Neural cell (in vitro differentiated cells): ENCODE data around the gene INMT.

Experiments
- EP300 ChIP-seq: fragments of 450-650 bp; conservative IDR thresholded peaks from 2 replicates; pipeline ENCODE4 v1.6.1; 2014; ENCODE audit warnings: antibody characterized with exemption, mild to moderate bottlenecking, moderate library complexity; ENCODE audit not compliant: poor library complexity, severe bottlenecking
- EZH2 ChIP-seq: fragments of 200-600, 300-800 bp; shearing (Covaris generic), sonication (generic); IDR thresholded peaks from 2 replicates; pipeline ENCODE4 v1.6.1; 2014; ENCODE audit warnings: antibody characterized with exemption, low read length, borderline replicate concordance, mild to moderate bottlenecking; ENCODE audit not compliant: insufficient read depth, poor library complexity, severe bottlenecking
- POLR2AphosphoS5 ChIP-seq: IDR thresholded peaks from 2 replicates; pipeline ENCODE4 v1.6.1; 2012
- SMC3 ChIP-seq: fragments of 450-650 bp; conservative IDR thresholded peaks from 2 replicates; pipeline ENCODE4 v1.6.1; 2014; ENCODE audit warnings: antibody characterized with exemption, mild to moderate bottlenecking, moderate library complexity; ENCODE audit not compliant: poor library complexity
- TAF1 ChIP-seq: IDR thresholded peaks from 2 replicates; pipeline ENCODE4 v1.6.1; 2012; ENCODE audit warnings: low read depth
- TF ChIP-seq, protein P1 (sequence below): fragments of 450-650 bp; IDR thresholded peaks from 2 replicates; pipeline ENCODE4 v1.5.1; 2014; ENCODE audit warnings: antibody characterized with exemption, mild to moderate bottlenecking, moderate library complexity; ENCODE audit not compliant: poor library complexity, severe bottlenecking
- TF ChIP-seq, protein P2 (sequence below): IDR thresholded peaks from 2 replicates; pipeline ENCODE4 v1.6.1; 2012; ENCODE audit warnings: borderline replicate concordance

DNA sequence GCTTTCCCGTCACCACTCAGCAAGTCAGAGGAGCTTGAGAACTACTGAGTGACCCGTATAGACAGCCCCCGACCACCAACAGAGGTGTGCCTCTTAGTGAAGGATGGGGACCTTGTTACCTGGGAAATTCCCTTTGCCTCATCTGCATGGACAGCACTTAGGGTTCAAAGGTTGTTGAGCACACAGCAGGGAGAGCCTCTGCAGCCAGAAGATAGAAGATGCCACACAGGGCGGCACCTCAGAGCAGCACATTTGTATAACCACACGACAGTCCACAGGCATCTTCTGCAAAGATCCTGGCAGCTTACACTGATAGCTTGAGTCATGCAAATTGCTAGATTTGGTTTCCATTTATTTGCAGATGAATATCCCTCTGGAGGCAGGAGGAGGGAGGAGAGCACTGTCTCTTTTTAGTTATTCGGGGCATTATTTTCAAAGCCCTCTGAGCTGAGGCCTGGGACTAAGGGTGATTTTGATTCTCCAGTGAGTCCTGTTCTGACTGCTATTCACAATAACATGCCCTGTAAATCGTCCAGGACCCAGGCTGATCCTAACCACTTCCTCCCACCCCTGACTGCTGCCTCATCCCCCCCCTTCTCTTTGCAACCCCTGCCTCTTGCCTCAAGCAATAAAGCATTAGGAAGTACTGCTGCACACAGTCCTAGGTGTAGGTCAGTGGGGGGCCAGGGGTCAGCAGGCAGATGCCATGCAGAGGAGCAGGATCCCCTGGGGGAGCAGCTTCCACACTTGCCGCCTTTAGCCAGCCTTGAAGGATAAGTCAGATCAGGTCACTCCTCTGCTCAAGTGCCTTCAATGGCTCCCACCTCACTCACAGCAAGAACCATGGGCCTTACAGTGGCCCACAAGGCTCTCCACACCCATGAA is 24.6 kb upstream of the INMT start:
- TF ChIP-seq, protein P1, sequence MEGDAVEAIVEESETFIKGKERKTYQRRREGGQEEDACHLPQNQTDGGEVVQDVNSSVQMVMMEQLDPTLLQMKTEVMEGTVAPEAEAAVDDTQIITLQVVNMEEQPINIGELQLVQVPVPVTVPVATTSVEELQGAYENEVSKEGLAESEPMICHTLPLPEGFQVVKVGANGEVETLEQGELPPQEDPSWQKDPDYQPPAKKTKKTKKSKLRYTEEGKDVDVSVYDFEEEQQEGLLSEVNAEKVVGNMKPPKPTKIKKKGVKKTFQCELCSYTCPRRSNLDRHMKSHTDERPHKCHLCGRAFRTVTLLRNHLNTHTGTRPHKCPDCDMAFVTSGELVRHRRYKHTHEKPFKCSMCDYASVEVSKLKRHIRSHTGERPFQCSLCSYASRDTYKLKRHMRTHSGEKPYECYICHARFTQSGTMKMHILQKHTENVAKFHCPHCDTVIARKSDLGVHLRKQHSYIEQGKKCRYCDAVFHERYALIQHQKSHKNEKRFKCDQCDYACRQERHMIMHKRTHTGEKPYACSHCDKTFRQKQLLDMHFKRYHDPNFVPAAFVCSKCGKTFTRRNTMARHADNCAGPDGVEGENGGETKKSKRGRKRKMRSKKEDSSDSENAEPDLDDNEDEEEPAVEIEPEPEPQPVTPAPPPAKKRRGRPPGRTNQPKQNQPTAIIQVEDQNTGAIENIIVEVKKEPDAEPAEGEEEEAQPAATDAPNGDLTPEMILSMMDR, result no peak
- TF ChIP-seq POLR2AphosphoS5, result no peak
- no peak for TF ChIP-seq EZH2
- no peak for TF ChIP-seq EP300
- TF ChIP-seq, protein P2, sequence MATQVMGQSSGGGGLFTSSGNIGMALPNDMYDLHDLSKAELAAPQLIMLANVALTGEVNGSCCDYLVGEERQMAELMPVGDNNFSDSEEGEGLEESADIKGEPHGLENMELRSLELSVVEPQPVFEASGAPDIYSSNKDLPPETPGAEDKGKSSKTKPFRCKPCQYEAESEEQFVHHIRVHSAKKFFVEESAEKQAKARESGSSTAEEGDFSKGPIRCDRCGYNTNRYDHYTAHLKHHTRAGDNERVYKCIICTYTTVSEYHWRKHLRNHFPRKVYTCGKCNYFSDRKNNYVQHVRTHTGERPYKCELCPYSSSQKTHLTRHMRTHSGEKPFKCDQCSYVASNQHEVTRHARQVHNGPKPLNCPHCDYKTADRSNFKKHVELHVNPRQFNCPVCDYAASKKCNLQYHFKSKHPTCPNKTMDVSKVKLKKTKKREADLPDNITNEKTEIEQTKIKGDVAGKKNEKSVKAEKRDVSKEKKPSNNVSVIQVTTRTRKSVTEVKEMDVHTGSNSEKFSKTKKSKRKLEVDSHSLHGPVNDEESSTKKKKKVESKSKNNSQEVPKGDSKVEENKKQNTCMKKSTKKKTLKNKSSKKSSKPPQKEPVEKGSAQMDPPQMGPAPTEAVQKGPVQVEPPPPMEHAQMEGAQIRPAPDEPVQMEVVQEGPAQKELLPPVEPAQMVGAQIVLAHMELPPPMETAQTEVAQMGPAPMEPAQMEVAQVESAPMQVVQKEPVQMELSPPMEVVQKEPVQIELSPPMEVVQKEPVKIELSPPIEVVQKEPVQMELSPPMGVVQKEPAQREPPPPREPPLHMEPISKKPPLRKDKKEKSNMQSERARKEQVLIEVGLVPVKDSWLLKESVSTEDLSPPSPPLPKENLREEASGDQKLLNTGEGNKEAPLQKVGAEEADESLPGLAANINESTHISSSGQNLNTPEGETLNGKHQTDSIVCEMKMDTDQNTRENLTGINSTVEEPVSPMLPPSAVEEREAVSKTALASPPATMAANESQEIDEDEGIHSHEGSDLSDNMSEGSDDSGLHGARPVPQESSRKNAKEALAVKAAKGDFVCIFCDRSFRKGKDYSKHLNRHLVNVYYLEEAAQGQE, result no peak
- no peak for TF ChIP-seq SMC3
- TF ChIP-seq TAF1, result no peak
